Measurements from ENCODE around the gene SPAG5. TPM values are rescaled to one million over a fixed set of nuclear protein-coding genes. Genes with fewer than 3 reads are reported as not detected.
A peak's percentile ranks its signal among the peaks of the same experiment; 100 is the strongest.

The SPAG5 gene
- total RNA-seq, 3 donors from 2014 or later = 7.2 to 30.3 (median 15.1) TPM

GRCh38 chr17:28643983-28644786, 45.4 kb upstream of the SPAG5 start:
- ATAC-seq (peak; percentile 12), DNase-seq (peak; percentile 58 to 68 (median 63))
- peak overlapping the region; percentile 92 for H3K4me3 ChIP-seq
- H3K36me3 ChIP-seq (ENCODE audit: low read depth) = peaks cover 13% of the 10 kb centered on the region
- no peaks in the 10 kb centered on the region for H3K9me3 ChIP-seq
- intact Hi-C loops (cut with DNase I, micrococcal nuclease) = no loop called here
- TF ChIP-seq, protein P1, sequence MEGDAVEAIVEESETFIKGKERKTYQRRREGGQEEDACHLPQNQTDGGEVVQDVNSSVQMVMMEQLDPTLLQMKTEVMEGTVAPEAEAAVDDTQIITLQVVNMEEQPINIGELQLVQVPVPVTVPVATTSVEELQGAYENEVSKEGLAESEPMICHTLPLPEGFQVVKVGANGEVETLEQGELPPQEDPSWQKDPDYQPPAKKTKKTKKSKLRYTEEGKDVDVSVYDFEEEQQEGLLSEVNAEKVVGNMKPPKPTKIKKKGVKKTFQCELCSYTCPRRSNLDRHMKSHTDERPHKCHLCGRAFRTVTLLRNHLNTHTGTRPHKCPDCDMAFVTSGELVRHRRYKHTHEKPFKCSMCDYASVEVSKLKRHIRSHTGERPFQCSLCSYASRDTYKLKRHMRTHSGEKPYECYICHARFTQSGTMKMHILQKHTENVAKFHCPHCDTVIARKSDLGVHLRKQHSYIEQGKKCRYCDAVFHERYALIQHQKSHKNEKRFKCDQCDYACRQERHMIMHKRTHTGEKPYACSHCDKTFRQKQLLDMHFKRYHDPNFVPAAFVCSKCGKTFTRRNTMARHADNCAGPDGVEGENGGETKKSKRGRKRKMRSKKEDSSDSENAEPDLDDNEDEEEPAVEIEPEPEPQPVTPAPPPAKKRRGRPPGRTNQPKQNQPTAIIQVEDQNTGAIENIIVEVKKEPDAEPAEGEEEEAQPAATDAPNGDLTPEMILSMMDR (IDR thresholded peaks at IDR 0.05) = peak; percentile 28
- peaks cover 35% of the 10 kb centered on the region for H3K4me1 ChIP-seq (ENCODE audit: low read depth)

DNA sequence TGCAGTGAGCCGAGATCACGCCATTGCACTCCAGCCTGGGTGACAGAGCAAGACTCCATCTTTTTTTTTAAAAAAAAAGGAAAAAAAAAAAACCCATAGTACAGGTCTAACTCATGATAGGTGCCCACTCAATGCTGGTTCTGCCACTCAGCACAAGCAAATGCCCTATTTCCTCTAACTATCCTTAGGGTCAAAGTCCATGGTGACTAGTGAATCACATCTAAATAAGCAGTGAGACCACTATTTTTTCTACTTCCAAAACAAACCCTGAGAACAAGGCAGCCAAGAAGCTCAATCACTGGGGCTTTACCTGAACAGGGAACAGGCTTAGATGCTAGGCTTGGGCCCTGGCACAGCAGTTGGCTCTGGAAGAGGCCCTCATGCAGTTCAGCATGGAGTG, 42.8 kb upstream of the SPAG5 start:
- no peak for ATAC-seq
- H3K4me3 ChIP-seq = no peak overlapping the region
- intact Hi-C loops (cut with DNase I, micrococcal nuclease) = no loop called here
- DNase-seq = no peak
- peaks cover 24% of the 10 kb centered on the region for H3K4me1 ChIP-seq (ENCODE audit: low read depth)
- no peaks in the 10 kb centered on the region for H3K9me3 ChIP-seq
- TF ChIP-seq, protein P1 (IDR thresholded peaks at IDR 0.05) = no peak
- H3K36me3 ChIP-seq (ENCODE audit: low read depth) = peaks cover 33% of the 10 kb centered on the region

- Histone ChIP-seq H3K9me3 (no peaks in the 10 kb centered on the region), H3K36me3 (ENCODE audit: low read depth) (peaks cover 35% of the 10 kb centered on the region), H3K4me3 (no peak overlapping the region), H3K4me1 (ENCODE audit: low read depth) (no peaks in the 10 kb centered on the region)
- DNase-seq (no peak), ATAC-seq (peak; percentile 47)
- TF ChIP-seq, protein P1 (IDR thresholded peaks at IDR 0.05) = no peak
- intact Hi-C loops (cut with DNase I, micrococcal nuclease) = no loop called here
Measured at GRCh38 chr17:28635506-28635905, 36.7 kb upstream of the SPAG5 start.

GRCh38 chr17:28634206-28634865, 35.5 kb upstream of the SPAG5 start:
- TF ChIP-seq, protein P1 (IDR thresholded peaks at IDR 0.05) = no peak
- Histone ChIP-seq H3K36me3 (ENCODE audit: low read depth) (peaks cover 38% of the 10 kb centered on the region), H3K9me3 (no peaks in the 10 kb centered on the region), H3K4me3 (no peak overlapping the region), H3K4me1 (ENCODE audit: low read depth) (no peaks in the 10 kb centered on the region)
- no peak for ATAC-seq
- DNase-seq = no peak
- intact Hi-C loops (cut with DNase I, micrococcal nuclease) = no loop called here

GRCh38 chr17:28626818-28627217, 28.0 kb upstream of the SPAG5 start:
- TF ChIP-seq, protein P1 (IDR thresholded peaks at IDR 0.05) = no peak
- H3K4me1 ChIP-seq (ENCODE audit: low read depth) = no peaks in the 10 kb centered on the region
- no peaks in the 10 kb centered on the region for H3K9me3 ChIP-seq
- peaks cover 20% of the 10 kb centered on the region for H3K36me3 ChIP-seq (ENCODE audit: low read depth)
- intact Hi-C loops (cut with DNase I, micrococcal nuclease) = no loop called here
- DNase-seq (no peak), ATAC-seq (no peak)
- H3K4me3 ChIP-seq = no peak overlapping the region

Data from mucosa of descending colon (tissue), 3 donors.